Tibial artery (tissue), 4 donors: ENCODE measurements around the gene RNF213.

ENCODE experiments used
- DNase-seq, 2 donors: peaks; one replicate each; pipeline ENCODE4 v3.0.0-alpha.2; 2019
- H3K27ac ChIP-seq, 2 donors: fragments of 200-600 bp; sonication (generic) in 1 of 2; 1 replicate in 1 of 2; 2 replicates in 1 of 2; pipeline ENCODE4 v1.5.1; 2018 to 2019; ENCODE audit warnings: mild to moderate bottlenecking in 1 of 2
- H3K27me3 ChIP-seq, 2 donors: fragments of 200-600 bp; sonication (generic) in 1 of 2; one replicate each; pipeline versions ENCODE4 v1.5.1 to v1.6.0; 2016 to 2019
- H3K36me3 ChIP-seq, 3 donors: fragments of 200-600 bp; sonication (generic) in 2 of 3; one replicate each; pipeline ENCODE4 v1.5.1; 2016 to 2019; ENCODE audit warnings: mild to moderate bottlenecking in 2 of 3
- H3K4me1 ChIP-seq, 4 donors: fragments of 200-600 bp; sonication (generic) in 2 of 4; 1 replicate in 3 of 4; 2 replicates in 1 of 4; pipeline ENCODE4 v1.5.1; 2016 to 2019
- H3K4me3 ChIP-seq, 2 donors: fragments of 200-600 bp; sonication (generic) in 1 of 2; 1 replicate in 1 of 2; 2 replicates in 1 of 2; pipeline ENCODE4 v1.5.1; 2018 to 2019; ENCODE audit warnings: mild to moderate bottlenecking in 2 of 2
- H3K9me3 ChIP-seq, 3 donors: fragments of 200-600 bp; sonication (generic) in 1 of 3; one replicate each; pipeline ENCODE4 v1.5.1; 2016 to 2019
- CTCF ChIP-seq, 2 experiments: fragments of 200-600 bp in 1 of 2; fragments of 450-650 bp in 1 of 2; IDR thresholded peaks; one replicate each; pipeline ENCODE4 v1.5.1; 2017 to 2019; ENCODE audit warnings: antibody characterized with exemption in 2 of 2, mild to moderate bottlenecking in 1 of 2, moderate library complexity in 1 of 2
- intact Hi-C: fragments of 100-400 bp; cut with DNase I; formaldehyde crosslinking; loops from one replicate; pipeline ENCODE4 v1.15.0; 2023; ENCODE audit warnings: low total_unique reads

The RNF213 gene

GRCh38 chr17:80303824-80304223, 43.2 kb downstream of the RNF213 start:
- peaks cover 94 to 100% (median 98%) of the 10 kb centered on the region in 3 donors for H3K36me3 ChIP-seq
- H3K4me1 ChIP-seq: no peaks in the 10 kb centered on the region
- intact Hi-C loops: no loop called here
- H3K27ac ChIP-seq: no peak overlapping the region
- H3K27me3 ChIP-seq: no peaks in the 10 kb centered on the region
- no peak for TF ChIP-seq CTCF (IDR thresholded peaks at IDR 0.05)
- H3K9me3 ChIP-seq: peaks cover 0 to 13% (median 11%) of the 10 kb centered on the region in 3 donors
- no peak for DNase-seq
- no peak overlapping the region for H3K4me3 ChIP-seq

- H3K27ac ChIP-seq: no peak overlapping the region
- no peak for TF ChIP-seq CTCF (IDR thresholded peaks at IDR 0.05)
- intact Hi-C loops: no loop called here
- no peaks in the 10 kb centered on the region for H3K4me1 ChIP-seq
- no peak overlapping the region for H3K4me3 ChIP-seq
- H3K36me3 ChIP-seq: peaks cover 85 to 97% (median 90%) of the 10 kb centered on the region in 3 donors
- H3K9me3 ChIP-seq: peaks cover 0 to 13% (median 7%) of the 10 kb centered on the region in 3 donors
- peak in 1 of 2 donors; percentile 53 for DNase-seq
- H3K27me3 ChIP-seq: no peaks in the 10 kb centered on the region
These were observed 47.5 kb downstream of the RNF213 start for GRCh38 chr17:80307994-80308691.

GRCh38 chr17:80308692-80309517, 48.3 kb downstream of the RNF213 start:
- H3K36me3 ChIP-seq: peaks cover 81 to 94% (median 88%) of the 10 kb centered on the region in 3 donors
- peak in 1 of 2 donors; percentile 47 for DNase-seq

GRCh38 chr17:80311216-80311827, 50.7 kb downstream of the RNF213 start:
- H3K27me3 ChIP-seq: no peaks in the 10 kb centered on the region
- H3K4me3 ChIP-seq: no peak overlapping the region
- DNase-seq: peak in 1 of 2 donors; percentile 44
- H3K36me3 ChIP-seq: peaks cover 56 to 76% (median 68%) of the 10 kb centered on the region in 3 donors
- H3K4me1 ChIP-seq: no peaks in the 10 kb centered on the region
- H3K27ac ChIP-seq: no peak overlapping the region
- H3K9me3 ChIP-seq: no peaks in the 10 kb centered on the region
- intact Hi-C loops: no loop called here
- no peak for TF ChIP-seq CTCF (IDR thresholded peaks at IDR 0.05)

More at GRCh38 chr17:80308692-80309517, 48.3 kb downstream of the RNF213 start:
- no peak overlapping the region for H3K27ac ChIP-seq
- intact Hi-C loops: no loop called here
- peaks cover 0 to 8% (median 0%) of the 10 kb centered on the region in 3 donors for H3K9me3 ChIP-seq
- no peaks in the 10 kb centered on the region for H3K27me3 ChIP-seq
- no peaks in the 10 kb centered on the region for H3K4me1 ChIP-seq
- no peak for TF ChIP-seq CTCF (IDR thresholded peaks at IDR 0.05)
- H3K4me3 ChIP-seq: no peak overlapping the region

- H3K4me3 ChIP-seq: no peak overlapping the region
- no peak overlapping the region for H3K27ac ChIP-seq
- intact Hi-C loops: no loop called here
- no peaks in the 10 kb centered on the region for H3K9me3 ChIP-seq
- H3K27me3 ChIP-seq: no peaks in the 10 kb centered on the region
- no peaks in the 10 kb centered on the region for H3K4me1 ChIP-seq
- H3K36me3 ChIP-seq: peaks cover 51 to 76% (median 68%) of the 10 kb centered on the region in 3 donors
- DNase-seq: peak in 1 of 2 donors; percentile 53
- no peak for TF ChIP-seq CTCF (IDR thresholded peaks at IDR 0.05)
These were observed 52.0 kb downstream of the RNF213 start for GRCh38 chr17:80312621-80313135.
